Progenitor cell of endocrine pancreas (in vitro differentiated cells): ENCODE data around the gene MKNK2. TPM values are rescaled to one million over a fixed set of nuclear protein-coding genes. Genes with fewer than 3 reads are reported as not detected.
"Not testable (repeated sequence)": the region's sequence is repeated elsewhere in the genome, so short reads cannot be mapped to it uniquely, and the experiment has no call there.

Source experiments
- DNase-seq: peaks from one replicate; pipeline ENCODE4 v3.0.0; 2021; ENCODE audit warnings: low spot score; ENCODE audit not compliant: unreplicated experiment
- H3K27ac Mint-ChIP-seq: 2 replicates; pipeline ENCODE4 v1.8.0; 2021; ENCODE audit warnings: mild to moderate bottlenecking, moderate library complexity, mixed read lengths
- H3K27me3 Mint-ChIP-seq: 2 replicates; pipeline ENCODE4 v1.8.0; 2021; ENCODE audit warnings: mixed read lengths
- H3K36me3 Mint-ChIP-seq: 2 replicates; pipeline ENCODE4 v1.8.0; 2022; ENCODE audit warnings: mixed read lengths; ENCODE audit not compliant: insufficient read depth
- H3K4me1 Mint-ChIP-seq: 2 replicates; pipeline ENCODE4 v1.8.0; 2021; ENCODE audit warnings: low read depth, mixed read lengths
- H3K4me3 Mint-ChIP-seq: 2 replicates; pipeline ENCODE4 v1.8.0; 2021; ENCODE audit warnings: low read depth, mild to moderate bottlenecking, moderate library complexity, mixed read lengths
- H3K9me3 Mint-ChIP-seq: 2 replicates; pipeline ENCODE4 v1.8.0; 2021; ENCODE audit warnings: low read depth, mixed read lengths
- total RNA-seq: library from RNA; stranded (reverse); gene quantifications from 2 replicates; pipeline ENCODE4 v1.2.1, GENCODE V29; 2021
- TF ChIP-seq, protein P1 (sequence below): fragments of 200-600 bp; sonication (generic); IDR thresholded peaks from one replicate; pipeline ENCODE4 v1.5.0; 2021; ENCODE audit warnings: antibody characterized with exemption, mild to moderate bottlenecking; ENCODE audit not compliant: unreplicated experiment

Gene MKNK2
- total RNA-seq, 1 donor from 2014 or later: 163 TPM

- Mint-ChIP-seq H3K27me3 (no peaks in the 10 kb centered on the region), H3K4me1 (peaks cover 10% of the 10 kb centered on the region), H3K9me3 (no peaks in the 10 kb centered on the region), H3K36me3 (peaks cover 4% of the 10 kb centered on the region), H3K4me3 (no peak overlapping the region), H3K27ac (no peak overlapping the region)
- TF ChIP-seq, protein P1, sequence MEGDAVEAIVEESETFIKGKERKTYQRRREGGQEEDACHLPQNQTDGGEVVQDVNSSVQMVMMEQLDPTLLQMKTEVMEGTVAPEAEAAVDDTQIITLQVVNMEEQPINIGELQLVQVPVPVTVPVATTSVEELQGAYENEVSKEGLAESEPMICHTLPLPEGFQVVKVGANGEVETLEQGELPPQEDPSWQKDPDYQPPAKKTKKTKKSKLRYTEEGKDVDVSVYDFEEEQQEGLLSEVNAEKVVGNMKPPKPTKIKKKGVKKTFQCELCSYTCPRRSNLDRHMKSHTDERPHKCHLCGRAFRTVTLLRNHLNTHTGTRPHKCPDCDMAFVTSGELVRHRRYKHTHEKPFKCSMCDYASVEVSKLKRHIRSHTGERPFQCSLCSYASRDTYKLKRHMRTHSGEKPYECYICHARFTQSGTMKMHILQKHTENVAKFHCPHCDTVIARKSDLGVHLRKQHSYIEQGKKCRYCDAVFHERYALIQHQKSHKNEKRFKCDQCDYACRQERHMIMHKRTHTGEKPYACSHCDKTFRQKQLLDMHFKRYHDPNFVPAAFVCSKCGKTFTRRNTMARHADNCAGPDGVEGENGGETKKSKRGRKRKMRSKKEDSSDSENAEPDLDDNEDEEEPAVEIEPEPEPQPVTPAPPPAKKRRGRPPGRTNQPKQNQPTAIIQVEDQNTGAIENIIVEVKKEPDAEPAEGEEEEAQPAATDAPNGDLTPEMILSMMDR: no peak
- no peak for DNase-seq
These were observed 46.9 kb upstream of the MKNK2 start for GRCh38 chr19:2097886-2098327.

DNA sequence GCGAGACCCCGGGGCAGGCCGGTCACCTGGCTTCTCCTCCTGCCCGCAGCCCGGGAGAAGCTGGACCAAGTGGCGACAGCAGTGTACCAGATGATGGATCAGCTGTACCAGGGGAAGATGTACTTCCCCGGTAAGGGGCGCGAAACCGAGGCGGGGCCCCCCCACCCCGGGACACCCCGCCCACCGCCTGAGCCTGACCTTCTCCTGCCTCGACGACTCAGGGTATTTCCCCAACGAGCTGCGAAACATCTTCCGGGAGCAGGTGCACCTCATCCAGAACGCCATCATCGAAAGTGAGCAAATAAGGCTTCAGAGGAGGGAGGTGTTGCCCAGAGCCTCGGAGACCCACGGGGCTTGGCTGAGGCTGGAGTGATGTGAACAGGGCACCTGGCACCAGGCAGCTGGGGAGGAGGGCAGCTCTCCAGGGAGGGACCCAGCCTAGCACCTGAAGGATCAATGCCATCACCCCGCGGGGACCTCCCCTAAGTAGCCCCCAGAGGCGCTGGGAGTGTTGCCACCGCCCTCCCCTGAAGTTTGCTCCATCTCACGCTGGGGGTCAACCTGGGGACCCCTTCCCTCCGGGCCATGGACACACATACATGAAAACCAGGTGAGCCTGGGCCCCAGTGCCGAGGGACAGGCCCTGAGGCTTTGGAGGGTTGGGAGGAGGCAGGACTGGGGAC lies 46.3 kb upstream of the MKNK2 start:
- Mint-ChIP-seq H3K27ac (no peak overlapping the region), H3K9me3 (no peaks in the 10 kb centered on the region), H3K27me3 (no peaks in the 10 kb centered on the region), H3K4me3 (peak overlapping the region; percentile 65), H3K36me3 (peaks cover 4% of the 10 kb centered on the region), H3K4me1 (peaks cover 10% of the 10 kb centered on the region)
- TF ChIP-seq, protein P1: no peak
- DNase-seq: no peak

GRCh38 chr19:2096480-2097202 lies 45.6 kb upstream of the MKNK2 start, which contains the start of gene IZUMO4:
Gene IZUMO4, plus strand, starts transcription at chr19:2096915. Its CDS starts 31 bp downstream, at chr19:2096946.
- Mint-ChIP-seq H3K36me3 (peaks cover 4% of the 10 kb centered on the region), H3K4me3 (peak within 1 kb of the TSS; percentile 88), H3K9me3 (no peaks in the 10 kb centered on the region), H3K4me1 (peaks cover 10% of the 10 kb centered on the region), H3K27me3 (no peaks in the 10 kb centered on the region), H3K27ac (peak within 1 kb of the TSS; percentile 96)
- TF ChIP-seq, protein P1: peak; percentile 48
- DNase-seq: peak; percentile 100

DNA sequence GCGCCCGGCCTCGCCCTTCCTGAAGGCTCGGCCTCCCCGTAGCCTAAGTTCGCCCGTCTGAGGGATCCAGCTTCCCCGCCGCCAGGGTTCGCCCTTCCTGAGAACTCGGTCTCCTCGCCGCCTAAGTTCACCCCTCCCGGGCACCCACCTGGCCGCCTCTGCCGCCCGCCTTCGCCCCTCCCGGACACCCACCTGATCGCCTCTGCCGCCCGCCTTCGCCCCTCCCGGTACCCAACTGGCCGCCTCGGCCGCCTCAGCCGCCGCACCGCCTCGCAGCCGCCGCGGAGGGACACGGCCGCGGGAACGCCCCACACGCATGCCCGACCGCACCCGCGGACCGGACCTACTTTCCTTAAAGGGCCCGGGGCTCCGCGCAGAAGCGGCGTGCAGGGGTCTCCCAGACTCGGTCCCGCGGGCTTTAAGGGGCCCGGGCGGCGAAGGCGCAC lies 45.0 kb upstream of the MKNK2 start, which contains the start of gene MOB3A:
Gene MOB3A, minus strand, starts transcription at position 293 of the 446 bp plus-strand sequence. CDS start 17,766 bp downstream, outside the sequence.
- Mint-ChIP-seq H3K27ac (peak within 1 kb of the TSS; percentile 96), H3K4me1 (peaks cover 10% of the 10 kb centered on the region), H3K9me3 (no peaks in the 10 kb centered on the region), H3K36me3 (peaks cover 4% of the 10 kb centered on the region), H3K4me3 (peak within 1 kb of the TSS; percentile 88), H3K27me3 (no peaks in the 10 kb centered on the region)
- TF ChIP-seq, protein P1: peak; percentile 58
- DNase-seq: no peak

DNA sequence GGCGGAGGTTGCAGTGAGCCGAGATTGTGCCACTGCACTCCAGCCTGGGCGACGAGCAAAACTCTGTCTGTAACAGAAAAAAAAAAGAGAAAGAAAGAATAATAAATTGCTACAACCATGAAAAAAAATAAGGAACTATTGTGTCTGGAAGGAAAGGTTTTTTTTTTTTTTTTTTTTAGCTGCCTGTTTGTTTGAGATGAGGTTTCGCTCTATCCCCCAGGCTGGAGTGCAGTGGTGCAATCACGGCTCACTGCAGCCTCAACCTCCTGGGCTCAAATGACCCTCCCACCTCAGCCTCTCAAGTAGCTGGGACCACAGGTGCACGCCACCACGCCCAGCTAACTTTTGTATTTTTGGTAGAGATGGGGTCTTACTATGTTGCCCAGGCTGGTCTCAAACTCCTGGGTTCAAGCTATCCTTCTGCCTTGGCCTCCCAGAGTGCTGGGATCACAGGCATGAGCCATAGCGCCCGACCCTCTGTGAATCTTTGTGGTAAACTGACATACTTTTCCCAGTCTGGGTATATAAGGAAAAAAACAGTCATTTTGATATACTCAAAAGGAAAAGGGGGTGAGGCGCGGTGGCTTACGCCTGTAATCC lies 41.0 kb upstream of the MKNK2 start:
- H3K4me1 Mint-ChIP-seq: peaks cover 10% of the 10 kb centered on the region
- H3K27ac Mint-ChIP-seq, H3K4me3 Mint-ChIP-seq, DNase-seq, H3K36me3 Mint-ChIP-seq, H3K9me3 Mint-ChIP-seq, H3K27me3 Mint-ChIP-seq: not testable (repeated sequence)
